Measurements from ENCODE around the gene TMC7. TPM values are rescaled to one million over a fixed set of nuclear protein-coding genes. Genes with fewer than 3 reads are reported as not detected.

The TMC7 gene
- total RNA-seq, 1 donor from 2014 or later = 1.6 TPM

GRCh38 chr16:19001788-19002187 lies 18.1 kb downstream of the TMC7 start:
- H3K9me3 Mint-ChIP-seq = no peaks in the 10 kb centered on the region
- H3K27ac Mint-ChIP-seq = no peak overlapping the region
- DNase-seq (ENCODE audit: low spot score in 2 of 2, unreplicated experiment in 2 of 2) = no peak
- H3K36me3 Mint-ChIP-seq = no peaks in the 10 kb centered on the region
- H3K27me3 Mint-ChIP-seq (ENCODE audit: low read depth) = no peaks in the 10 kb centered on the region
- TF ChIP-seq CTCF (IDR thresholded peaks at IDR 0.05; ENCODE audit: unreplicated experiment) = no peak
- H3K4me3 Mint-ChIP-seq = no peak overlapping the region
- H3K4me1 Mint-ChIP-seq = no peaks in the 10 kb centered on the region

- Mint-ChIP-seq H3K4me1 (no peaks in the 10 kb centered on the region), H3K27me3 (ENCODE audit: low read depth) (no peaks in the 10 kb centered on the region), H3K9me3 (no peaks in the 10 kb centered on the region), H3K4me3 (no peak overlapping the region), H3K27ac (no peak overlapping the region), H3K36me3 (no peaks in the 10 kb centered on the region)
- no peak for TF ChIP-seq CTCF (IDR thresholded peaks at IDR 0.05; ENCODE audit: unreplicated experiment)
- no peak for DNase-seq (ENCODE audit: low spot score in 2 of 2, unreplicated experiment in 2 of 2)
Measured at GRCh38 chr16:19003935-19004334, 20.2 kb downstream of the TMC7 start.

GRCh38 chr16:19005561-19006445 lies 22.1 kb downstream of the TMC7 start:
- Mint-ChIP-seq H3K27me3 (ENCODE audit: low read depth) (no peaks in the 10 kb centered on the region), H3K36me3 (peaks cover 3% of the 10 kb centered on the region), H3K4me1 (no peaks in the 10 kb centered on the region), H3K27ac (no peak overlapping the region), H3K4me3 (no peak overlapping the region), H3K9me3 (peaks cover 4% of the 10 kb centered on the region)
- DNase-seq (ENCODE audit: low spot score in 2 of 2, unreplicated experiment in 2 of 2) = no peak
- no peak for TF ChIP-seq CTCF (IDR thresholded peaks at IDR 0.05; ENCODE audit: unreplicated experiment)

- Mint-ChIP-seq H3K27me3 (ENCODE audit: low read depth) (no peaks in the 10 kb centered on the region), H3K36me3 (peaks cover 4% of the 10 kb centered on the region), H3K4me1 (no peaks in the 10 kb centered on the region), H3K27ac (no peak overlapping the region), H3K9me3 (peaks cover 6% of the 10 kb centered on the region), H3K4me3 (no peak overlapping the region)
- DNase-seq (ENCODE audit: low spot score in 2 of 2, unreplicated experiment in 2 of 2) = no peak
- no peak for TF ChIP-seq CTCF (IDR thresholded peaks at IDR 0.05; ENCODE audit: unreplicated experiment)
Measured at GRCh38 chr16:19006446-19007315, 22.9 kb downstream of the TMC7 start.

GRCh38 chr16:19008245-19009169 lies 24.8 kb downstream of the TMC7 start:
- peaks cover 4% of the 10 kb centered on the region for H3K36me3 Mint-ChIP-seq
- H3K9me3 Mint-ChIP-seq = peaks cover 6% of the 10 kb centered on the region

More at GRCh38 chr16:19008245-19009169, 24.8 kb downstream of the TMC7 start:
- H3K27me3 Mint-ChIP-seq (ENCODE audit: low read depth) = no peaks in the 10 kb centered on the region
- no peak overlapping the region for H3K27ac Mint-ChIP-seq
- H3K4me3 Mint-ChIP-seq = no peak overlapping the region
- no peaks in the 10 kb centered on the region for H3K4me1 Mint-ChIP-seq
- no peak for DNase-seq (ENCODE audit: low spot score in 2 of 2, unreplicated experiment in 2 of 2)
- TF ChIP-seq CTCF (IDR thresholded peaks at IDR 0.05; ENCODE audit: unreplicated experiment) = no peak
